Memory B cell (primary cell): ENCODE data around the gene HEG1.

Experiments
- ATAC-seq: fragments of 150-1000 bp; cut with Tn5 transposase; 2 replicates; pipeline ENCODE4 v1.10.0; 2021; ENCODE audit warnings: low read depth, mild to moderate bottlenecking, moderate library complexity
- DNase-seq, 2 donors: peaks; one replicate each; pipeline ENCODE4 v3.0.0; 2022; ENCODE audit warnings: low spot score in 2 of 2
- H3K27ac Mint-ChIP-seq: one replicate; pipeline ENCODE4 v1.8.0; 2022; ENCODE audit warnings: mild to moderate bottlenecking, moderate library complexity, mixed read lengths
- H3K27me3 Mint-ChIP-seq: one replicate; pipeline ENCODE4 v1.8.0; 2022; ENCODE audit warnings: mixed read lengths
- H3K36me3 Mint-ChIP-seq: one replicate; pipeline ENCODE4 v1.8.0; 2022; ENCODE audit warnings: mild to moderate bottlenecking, mixed read lengths
- H3K4me1 Mint-ChIP-seq: one replicate; pipeline ENCODE4 v1.8.0; 2022; ENCODE audit warnings: mixed read lengths
- H3K4me3 Mint-ChIP-seq: one replicate; pipeline ENCODE4 v1.8.0; 2022; ENCODE audit warnings: mild to moderate bottlenecking, moderate library complexity, mixed read lengths
- H3K9me3 Mint-ChIP-seq: one replicate; pipeline ENCODE4 v1.8.0; 2022; ENCODE audit warnings: mixed read lengths

Gene HEG1

GRCh38 chr3:125025642-125026041 lies 30.2 kb downstream of the HEG1 start:
- peaks cover 31% of the 10 kb centered on the region for H3K36me3 Mint-ChIP-seq
- no peak for DNase-seq
- no peak for ATAC-seq
- H3K4me1 Mint-ChIP-seq: peaks cover 10% of the 10 kb centered on the region
- peak overlapping the region; percentile 32 for H3K27ac Mint-ChIP-seq
- H3K27me3 Mint-ChIP-seq: no peaks in the 10 kb centered on the region
- no peak overlapping the region for H3K4me3 Mint-ChIP-seq
- no peaks in the 10 kb centered on the region for H3K9me3 Mint-ChIP-seq

DNA sequence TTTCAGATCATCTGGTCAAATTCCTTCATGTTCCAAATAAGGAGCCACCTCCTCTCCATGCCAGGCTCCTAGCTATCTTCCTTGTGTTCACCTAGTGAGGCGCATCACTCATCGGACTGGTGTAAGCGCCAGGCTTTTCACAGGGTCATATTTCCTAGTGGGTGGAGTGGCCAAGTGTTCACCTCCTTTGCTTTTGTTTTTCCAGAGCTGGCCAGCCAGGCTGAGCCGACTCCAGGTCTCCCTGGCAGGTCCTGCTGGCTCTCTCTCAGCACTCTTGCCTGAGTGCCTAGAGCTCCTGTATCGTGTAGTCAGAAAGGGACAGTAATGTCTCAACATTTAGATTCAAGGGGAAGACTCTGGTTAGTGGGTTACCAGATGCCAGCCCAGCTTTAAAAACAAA lies 31.0 kb downstream of the HEG1 start:
- Mint-ChIP-seq H3K27me3 (no peaks in the 10 kb centered on the region), H3K9me3 (no peaks in the 10 kb centered on the region), H3K4me1 (peaks cover 10% of the 10 kb centered on the region), H3K4me3 (no peak overlapping the region), H3K36me3 (peaks cover 36% of the 10 kb centered on the region), H3K27ac (peak overlapping the region; percentile 48)
- no peak for DNase-seq
- ATAC-seq: no peak

- Mint-ChIP-seq H3K4me1 (peaks cover 10% of the 10 kb centered on the region), H3K9me3 (no peaks in the 10 kb centered on the region)
Measured at GRCh38 chr3:125023833-125024555, 31.8 kb downstream of the HEG1 start.

GRCh38 chr3:125022206-125022605 lies 33.6 kb downstream of the HEG1 start:
- H3K36me3 Mint-ChIP-seq: peaks cover 41% of the 10 kb centered on the region
- DNase-seq (no peak), ATAC-seq (no peak)
- peak overlapping the region; percentile 12 for H3K27ac Mint-ChIP-seq
- H3K9me3 Mint-ChIP-seq: no peaks in the 10 kb centered on the region
- H3K4me3 Mint-ChIP-seq: peak overlapping the region; percentile 4
- H3K27me3 Mint-ChIP-seq: no peaks in the 10 kb centered on the region
- peaks cover 10% of the 10 kb centered on the region for H3K4me1 Mint-ChIP-seq

More at GRCh38 chr3:125023833-125024555, 31.8 kb downstream of the HEG1 start:
- no peak overlapping the region for H3K27ac Mint-ChIP-seq
- H3K27me3 Mint-ChIP-seq: no peaks in the 10 kb centered on the region
- no peak for DNase-seq
- no peak overlapping the region for H3K4me3 Mint-ChIP-seq
- no peak for ATAC-seq
- peaks cover 41% of the 10 kb centered on the region for H3K36me3 Mint-ChIP-seq

- H3K27ac Mint-ChIP-seq: no peak overlapping the region
- no peaks in the 10 kb centered on the region for H3K27me3 Mint-ChIP-seq
Measured at GRCh38 chr3:125019271-125019670, 36.5 kb downstream of the HEG1 start.

DNA sequence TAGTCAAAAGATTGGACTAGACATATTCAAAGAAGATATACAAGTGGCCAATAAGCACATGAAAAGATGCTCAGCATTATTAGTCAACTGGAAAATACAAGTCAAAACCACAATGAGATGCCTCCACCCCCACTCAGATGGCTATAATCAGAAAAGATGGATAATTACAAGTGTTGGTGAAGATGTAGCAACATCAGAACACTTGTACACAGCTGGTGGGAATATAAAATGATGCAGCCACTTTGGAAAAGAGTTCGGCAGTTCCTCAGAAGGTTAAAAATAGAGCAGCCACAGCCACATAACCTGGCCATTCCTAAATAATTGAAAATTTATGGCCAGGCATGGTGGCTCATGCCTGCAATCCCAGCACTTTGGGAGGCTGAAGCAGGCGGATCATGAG lies 38.4 kb downstream of the HEG1 start:
- Mint-ChIP-seq H3K4me1 (peaks cover 4% of the 10 kb centered on the region), H3K4me3 (no peak overlapping the region), H3K27ac (no peak overlapping the region), H3K27me3 (no peaks in the 10 kb centered on the region), H3K9me3 (no peaks in the 10 kb centered on the region), H3K36me3 (peaks cover 51% of the 10 kb centered on the region)
- DNase-seq (no peak), ATAC-seq (no peak)

More at GRCh38 chr3:125019271-125019670, 36.5 kb downstream of the HEG1 start:
- H3K36me3 Mint-ChIP-seq: peaks cover 39% of the 10 kb centered on the region
- peaks cover 10% of the 10 kb centered on the region for H3K4me1 Mint-ChIP-seq
- no peaks in the 10 kb centered on the region for H3K9me3 Mint-ChIP-seq
- ATAC-seq (no peak), DNase-seq (no peak)
- no peak overlapping the region for H3K4me3 Mint-ChIP-seq

GRCh38 chr3:125014570-125015179 lies 41.1 kb downstream of the HEG1 start:
- H3K27me3 Mint-ChIP-seq: no peaks in the 10 kb centered on the region
- H3K27ac Mint-ChIP-seq: no peak overlapping the region
- peaks cover 57% of the 10 kb centered on the region for H3K36me3 Mint-ChIP-seq
- ATAC-seq: no peak
- no peaks in the 10 kb centered on the region for H3K4me1 Mint-ChIP-seq
- H3K4me3 Mint-ChIP-seq: no peak overlapping the region
- H3K9me3 Mint-ChIP-seq: no peaks in the 10 kb centered on the region
- DNase-seq: no peak

- ATAC-seq (no peak), DNase-seq (no peak)
- no peaks in the 10 kb centered on the region for H3K9me3 Mint-ChIP-seq
- no peaks in the 10 kb centered on the region for H3K27me3 Mint-ChIP-seq
- no peak overlapping the region for H3K27ac Mint-ChIP-seq
- peaks cover 48% of the 10 kb centered on the region for H3K36me3 Mint-ChIP-seq
- H3K4me1 Mint-ChIP-seq: no peaks in the 10 kb centered on the region
- no peak overlapping the region for H3K4me3 Mint-ChIP-seq
Measured at GRCh38 chr3:125013095-125013494, 42.7 kb downstream of the HEG1 start.

DNA sequence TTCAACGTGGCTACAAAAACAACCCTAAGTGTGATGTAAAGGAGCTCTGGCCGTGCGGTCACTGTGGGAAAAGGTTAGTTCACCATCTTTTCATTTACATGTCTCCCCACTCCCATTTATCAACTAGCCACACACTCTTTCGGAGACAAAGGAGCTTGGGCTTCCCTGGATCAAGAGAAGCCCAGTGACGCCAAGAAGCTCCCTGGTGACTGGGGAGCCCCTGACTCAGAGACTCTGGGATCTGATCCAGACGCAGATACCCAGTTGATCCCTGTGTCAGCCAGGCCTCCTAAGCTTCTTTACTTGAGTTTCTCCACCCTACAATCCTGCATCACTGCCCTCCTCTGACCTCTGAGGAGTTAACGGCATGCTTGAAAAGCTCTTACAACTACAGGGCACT lies 43.9 kb downstream of the HEG1 start:
- no peak overlapping the region for H3K27ac Mint-ChIP-seq
- no peak for ATAC-seq
- DNase-seq: no peak
- no peaks in the 10 kb centered on the region for H3K9me3 Mint-ChIP-seq
- H3K27me3 Mint-ChIP-seq: no peaks in the 10 kb centered on the region
- no peak overlapping the region for H3K4me3 Mint-ChIP-seq
- no peaks in the 10 kb centered on the region for H3K4me1 Mint-ChIP-seq
- peaks cover 44% of the 10 kb centered on the region for H3K36me3 Mint-ChIP-seq

DNA sequence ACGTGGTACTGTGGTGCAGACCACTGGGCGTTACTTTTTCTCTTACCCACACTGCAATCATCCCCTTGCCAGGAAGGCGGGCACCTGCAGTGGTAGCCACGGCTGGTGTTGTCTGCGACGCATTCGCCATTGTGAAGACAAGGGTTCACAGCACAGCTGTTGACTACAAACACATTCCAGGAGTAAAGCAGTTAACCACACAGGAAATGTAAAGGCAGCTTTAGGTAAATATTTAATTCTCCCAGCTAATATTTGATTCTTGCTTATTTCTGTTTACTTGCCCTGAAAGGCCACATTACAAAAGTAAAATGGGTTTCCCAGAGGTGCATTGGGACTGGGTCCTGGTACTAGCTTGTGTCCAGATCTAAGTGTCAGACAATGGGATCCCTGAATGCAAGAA lies 45.4 kb downstream of the HEG1 start:
- ATAC-seq (no peak), DNase-seq (no peak)
- Mint-ChIP-seq H3K4me1 (no peaks in the 10 kb centered on the region), H3K9me3 (no peaks in the 10 kb centered on the region), H3K36me3 (peaks cover 43% of the 10 kb centered on the region), H3K27ac (no peak overlapping the region), H3K27me3 (no peaks in the 10 kb centered on the region), H3K4me3 (no peak overlapping the region)

GRCh38 chr3:125008766-125009165 lies 47.0 kb downstream of the HEG1 start:
- Mint-ChIP-seq H3K36me3 (peaks cover 43% of the 10 kb centered on the region), H3K4me1 (no peaks in the 10 kb centered on the region), H3K27me3 (no peaks in the 10 kb centered on the region), H3K4me3 (no peak overlapping the region), H3K27ac (no peak overlapping the region), H3K9me3 (no peaks in the 10 kb centered on the region)
- ATAC-seq (no peak), DNase-seq (no peak)

GRCh38 chr3:125006291-125006731 lies 49.5 kb downstream of the HEG1 start:
- DNase-seq: no peak
- Mint-ChIP-seq H3K4me3 (no peak overlapping the region), H3K9me3 (no peaks in the 10 kb centered on the region), H3K27ac (no peak overlapping the region), H3K4me1 (no peaks in the 10 kb centered on the region), H3K36me3 (peaks cover 26% of the 10 kb centered on the region), H3K27me3 (no peaks in the 10 kb centered on the region)
- ATAC-seq: no peak

DNA sequence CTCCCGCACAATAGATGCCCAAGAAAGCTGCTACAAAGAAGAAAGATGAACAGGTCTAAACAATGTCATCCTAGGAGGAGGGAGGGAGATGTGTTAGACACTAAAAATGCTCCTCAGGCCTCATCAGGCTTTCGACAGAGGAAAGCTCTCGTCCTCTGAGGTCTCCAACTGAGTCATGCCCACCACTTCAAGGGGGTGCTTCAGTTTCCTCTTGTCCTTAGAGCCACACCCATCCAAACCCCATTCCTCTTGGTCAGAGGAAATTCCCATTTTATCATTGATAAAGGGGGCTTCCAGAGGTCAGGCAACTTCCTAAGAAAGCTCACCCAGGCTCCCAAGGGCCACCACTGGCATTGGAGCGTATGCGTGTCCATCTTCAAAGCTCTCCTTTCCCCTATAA lies 50.1 kb downstream of the HEG1 start:
- no peak for ATAC-seq
- H3K4me3 Mint-ChIP-seq: no peak overlapping the region
- peaks cover 23% of the 10 kb centered on the region for H3K36me3 Mint-ChIP-seq
- no peak for DNase-seq
- no peaks in the 10 kb centered on the region for H3K4me1 Mint-ChIP-seq
- H3K27ac Mint-ChIP-seq: no peak overlapping the region
- H3K27me3 Mint-ChIP-seq: no peaks in the 10 kb centered on the region
- no peaks in the 10 kb centered on the region for H3K9me3 Mint-ChIP-seq

DNA sequence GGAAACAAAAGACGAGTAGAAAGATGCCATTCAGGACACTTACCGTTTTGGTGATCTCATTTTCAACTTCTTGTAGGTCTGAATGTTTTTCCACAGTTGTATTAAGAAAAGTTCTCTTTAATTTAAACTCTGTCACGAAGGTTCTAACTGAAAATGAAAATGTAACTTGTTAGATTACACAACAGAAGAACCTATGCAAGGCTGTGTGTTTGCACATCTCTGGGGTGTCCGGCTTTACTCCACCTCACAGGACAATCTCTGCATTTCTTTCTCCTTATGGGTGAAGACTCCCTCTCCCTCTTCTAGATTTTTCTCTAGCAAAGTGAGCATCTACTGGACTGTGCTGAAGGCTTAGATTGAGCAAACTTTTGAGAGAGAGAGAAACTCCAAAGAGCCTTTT lies 50.6 kb downstream of the HEG1 start:
- H3K27me3 Mint-ChIP-seq: no peaks in the 10 kb centered on the region
- no peaks in the 10 kb centered on the region for H3K4me1 Mint-ChIP-seq
- H3K9me3 Mint-ChIP-seq: no peaks in the 10 kb centered on the region
- no peak overlapping the region for H3K4me3 Mint-ChIP-seq
- H3K27ac Mint-ChIP-seq: no peak overlapping the region
- DNase-seq: no peak
- ATAC-seq: no peak
- peaks cover 23% of the 10 kb centered on the region for H3K36me3 Mint-ChIP-seq
